ENCODE measurements around the gene LDB2. TPM values are rescaled to one million over a fixed set of nuclear protein-coding genes. Genes with fewer than 3 reads are reported as not detected.
A peak's percentile ranks its signal among the peaks of the same experiment; 100 is the strongest.
"Not testable (repeated sequence)": the region's sequence is repeated elsewhere in the genome, so short reads cannot be mapped to it uniquely, and the experiment has no call there.

Gene LDB2
- total RNA-seq, 4 donors from 2014 or later: 48.8 to 298 (median 152) TPM

GRCh38 chr4:16636912-16637630 is 261.4 kb downstream of the LDB2 start:
- no peaks in the 10 kb centered on the region for H3K9me3 ChIP-seq
- intact Hi-C loops (cut with DNase I; ENCODE audit: low total_unique reads): no loop called here
- no peak overlapping the region for H3K4me3 ChIP-seq
- H3K4me1 ChIP-seq: peaks cover 0 to 7% of the 10 kb centered on the region in 2 donors
- H3K27ac ChIP-seq: peak overlapping the region; percentile 33 to 44
- DNase-seq: no peak
- H3K27me3 ChIP-seq: no peaks in the 10 kb centered on the region
- TF ChIP-seq POLR2A (IDR thresholded peaks at IDR 0.05): no peak
- TF ChIP-seq CTCF (IDR thresholded peaks at IDR 0.05): no peak
- H3K36me3 ChIP-seq: no peaks in the 10 kb centered on the region

- no peak for DNase-seq
- Histone ChIP-seq H3K36me3 (no peaks in the 10 kb centered on the region), H3K4me1 (peaks cover 0 to 2% of the 10 kb centered on the region in 2 donors), H3K4me3 (no peak overlapping the region), H3K9me3 (no peaks in the 10 kb centered on the region), H3K27ac (peak overlapping the region; percentile 33 to 44), H3K27me3 (no peaks in the 10 kb centered on the region)
- TF ChIP-seq CTCF (IDR thresholded peaks at IDR 0.05): no peak
- no peak for TF ChIP-seq POLR2A (IDR thresholded peaks at IDR 0.05)
- intact Hi-C loops (cut with DNase I; ENCODE audit: low total_unique reads): no loop called here
Measured at GRCh38 chr4:16636304-16636703, 262.1 kb downstream of the LDB2 start.

GRCh38 chr4:16629274-16629673 is 269.2 kb downstream of the LDB2 start:
- DNase-seq; H3K4me3 ChIP-seq; H3K27me3 ChIP-seq; H3K36me3 ChIP-seq; intact Hi-C loops (cut with DNase I; ENCODE audit: low total_unique reads); H3K9me3 ChIP-seq: not testable (repeated sequence)
- H3K4me1 ChIP-seq: peaks cover 0 to 19% of the 10 kb centered on the region in 2 donors
- H3K27ac ChIP-seq: peak overlapping the region in 1 of 2 donors; percentile 74

GRCh38 chr4:16628835-16629234 is 269.6 kb downstream of the LDB2 start:
- H3K36me3 ChIP-seq; H3K9me3 ChIP-seq; H3K4me3 ChIP-seq; intact Hi-C loops (cut with DNase I; ENCODE audit: low total_unique reads); DNase-seq; H3K27me3 ChIP-seq: not testable (repeated sequence)
- Histone ChIP-seq H3K27ac (peak overlapping the region; percentile 27 to 74), H3K4me1 (peaks cover 0 to 19% of the 10 kb centered on the region in 2 donors)

- intact Hi-C loops (cut with DNase I; ENCODE audit: low total_unique reads): no loop called here
- DNase-seq: no peak
- TF ChIP-seq POLR2A (IDR thresholded peaks at IDR 0.05) (no peak), CTCF (IDR thresholded peaks at IDR 0.05) (no peak)
- no peaks in the 10 kb centered on the region for H3K36me3 ChIP-seq
- H3K27ac ChIP-seq: peak overlapping the region; percentile 74 to 76
- no peaks in the 10 kb centered on the region for H3K9me3 ChIP-seq
- H3K4me3 ChIP-seq: no peak overlapping the region
- peaks cover 0 to 19% of the 10 kb centered on the region in 2 donors for H3K4me1 ChIP-seq
- no peaks in the 10 kb centered on the region for H3K27me3 ChIP-seq
Measured at GRCh38 chr4:16627999-16628398, 270.4 kb downstream of the LDB2 start.

- intact Hi-C loops (cut with DNase I; ENCODE audit: low total_unique reads): no loop called here
- peak overlapping the region; percentile 74 to 76 for H3K27ac ChIP-seq
Measured at GRCh38 chr4:16626945-16627344, 271.5 kb downstream of the LDB2 start.

More at GRCh38 chr4:16626945-16627344, 271.5 kb downstream of the LDB2 start:
- Histone ChIP-seq H3K9me3 (no peaks in the 10 kb centered on the region), H3K4me1 (peaks cover 0 to 19% of the 10 kb centered on the region in 2 donors), H3K4me3 (no peak overlapping the region), H3K27me3 (no peaks in the 10 kb centered on the region), H3K36me3 (no peaks in the 10 kb centered on the region)
- peak; percentile 70 to 85 for DNase-seq
- no peak for TF ChIP-seq POLR2A (IDR thresholded peaks at IDR 0.05)
- TF ChIP-seq CTCF (IDR thresholded peaks at IDR 0.05): no peak

Measured in uterus (tissue), 4 donors.